ENCODE results near the gene FNDC11.
"Not testable (repeated sequence)": the region's sequence is repeated elsewhere in the genome, so short reads cannot be mapped to it uniquely, and the experiment has no call there.

Gene FNDC11

GRCh38 chr20:63553251-63553932, 567 bp upstream of the FNDC11 start:
- peak; percentile 80 to 85 for DNase-seq (ENCODE audit: low read depth in 1 of 2, low spot score in 1 of 2)

- DNase-seq (ENCODE audit: low read depth in 1 of 2, low spot score in 1 of 2): no peak
Measured at GRCh38 chr20:63554361-63555278, 661 bp downstream of the FNDC11 start.

- no peak for DNase-seq (ENCODE audit: low read depth in 1 of 2, low spot score in 1 of 2)
Measured at GRCh38 chr20:63555661-63556381, 1.9 kb downstream of the FNDC11 start.

- no peak for DNase-seq (ENCODE audit: low read depth in 1 of 2, low spot score in 1 of 2)
Measured at GRCh38 chr20:63556873-63557478, 3.0 kb downstream of the FNDC11 start.

GRCh38 chr20:63557481-63557891, 3.5 kb downstream of the FNDC11 start:
- DNase-seq (ENCODE audit: low read depth in 1 of 2, low spot score in 1 of 2): no peak

- DNase-seq (ENCODE audit: low read depth in 1 of 2, low spot score in 1 of 2): no peak
Measured at GRCh38 chr20:63558804-63559484, 5.0 kb downstream of the FNDC11 start.

GRCh38 chr20:63559485-63560332, 5.8 kb downstream of the FNDC11 start:
- DNase-seq (ENCODE audit: low read depth in 1 of 2, low spot score in 1 of 2): not testable (repeated sequence)

GRCh38 chr20:63560333-63560805, 6.4 kb downstream of the FNDC11 start:
- no peak for DNase-seq (ENCODE audit: low read depth in 1 of 2, low spot score in 1 of 2)

- no peak for DNase-seq (ENCODE audit: low read depth in 1 of 2, low spot score in 1 of 2)
Measured at GRCh38 chr20:63560856-63561609, 7.1 kb downstream of the FNDC11 start.

GRCh38 chr20:63561624-63562396, 7.9 kb downstream of the FNDC11 start:
- DNase-seq (ENCODE audit: low read depth in 1 of 2, low spot score in 1 of 2): no peak

- no peak for DNase-seq (ENCODE audit: low read depth in 1 of 2, low spot score in 1 of 2)
Measured at GRCh38 chr20:63562461-63563224, 8.7 kb downstream of the FNDC11 start.

- DNase-seq (ENCODE audit: low read depth in 1 of 2, low spot score in 1 of 2): no peak
Measured at GRCh38 chr20:63563225-63563935, 9.4 kb downstream of the FNDC11 start.

- no peak for DNase-seq (ENCODE audit: low read depth in 1 of 2, low spot score in 1 of 2)
Measured at GRCh38 chr20:63564036-63564810, 10.3 kb downstream of the FNDC11 start.

- no peak for DNase-seq (ENCODE audit: low read depth in 1 of 2, low spot score in 1 of 2)
Measured at GRCh38 chr20:63565021-63565698, 11.2 kb downstream of the FNDC11 start.

- no peak for DNase-seq (ENCODE audit: low read depth in 1 of 2, low spot score in 1 of 2)
Measured at GRCh38 chr20:63565699-63566335, 11.9 kb downstream of the FNDC11 start.

All from activated T-helper 1 cell treated with anti-CD3 and anti-CD28 coated beads, Interleukin-2, amount 50 U/mL, for 16 hours (primary cell).